Right ventricle myocardium inferior (tissue), 1 donor: ENCODE data around the gene COL8A2. TPM values are rescaled to one million over a fixed set of nuclear protein-coding genes. Genes with fewer than 3 reads are reported as not detected.
"Not testable (repeated sequence)": the region's sequence is repeated elsewhere in the genome, so short reads cannot be mapped to it uniquely, and the experiment has no call there.

Experiments used
- ATAC-seq: fragments of 200-7000 bp; cut with Tn5 transposase; one replicate; pipeline ENCODE4 v1.9.1; 2020; ENCODE audit warnings: mild to moderate bottlenecking, moderate library complexity
- DNase-seq: peaks from one replicate; pipeline ENCODE4 v3.0.0; 2021; ENCODE audit errors: missing footprints
- intact Hi-C: fragments of 100-400 bp; cut with DNase I; formaldehyde crosslinking; loops from one replicate; pipeline ENCODE4 v1.11.0; 2022
- total RNA-seq: library from RNA; stranded (reverse); fragmentation: NEBNext Ultra II Directional; extraction: Animal tissue kit (Norgen Biotek cat#: 25700); gene quantifications from one replicate; pipeline ENCODE4 v1.2.1, GENCODE V29; 2021
- donor health status: DM: no; HTN: yes; CAD: no; lungs with severe emphysema.

COL8A2 gene
- total RNA-seq, 1 donor from 2014 or later, result 1.0 TPM

DNA sequence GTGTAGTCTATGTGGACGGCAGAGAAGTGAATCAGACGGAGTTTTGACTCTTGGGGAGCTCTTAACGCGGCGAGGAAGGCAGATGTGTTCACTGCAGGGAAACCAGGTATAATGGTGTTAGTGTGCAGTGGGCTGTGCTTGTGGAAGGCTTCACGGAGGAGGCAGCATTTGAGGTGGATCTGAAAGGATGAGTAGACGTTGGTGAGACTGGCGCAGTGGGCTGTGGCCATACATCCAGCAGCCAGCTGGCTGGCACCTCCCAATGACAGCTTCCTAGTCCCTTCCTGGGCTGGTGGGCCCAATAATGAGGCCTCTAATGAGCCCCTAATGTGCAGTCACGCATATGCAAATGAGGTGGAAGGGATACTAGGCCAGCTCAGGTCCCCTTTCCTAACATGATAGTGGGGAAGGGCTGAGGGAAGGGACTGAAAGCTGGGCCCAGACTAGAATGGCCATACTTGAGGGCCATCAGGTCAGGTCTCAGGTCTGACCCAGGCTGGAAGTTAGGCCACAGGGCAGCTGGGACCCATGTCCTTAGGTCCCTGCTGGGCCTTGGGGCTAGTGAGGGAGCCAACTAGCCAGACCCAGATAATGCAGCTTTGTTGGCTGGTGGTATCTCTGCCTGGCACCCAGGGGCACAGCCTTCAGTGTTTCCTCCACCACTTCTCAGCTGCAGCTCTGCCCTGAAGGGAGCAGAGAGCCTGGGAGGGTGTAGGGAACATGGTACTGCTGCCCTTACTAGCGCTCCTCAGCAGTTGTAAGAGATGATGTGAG, 34.8 kb upstream of the COL8A2 start:
- no peak for ATAC-seq
- intact Hi-C loops, result no loop called here
- no peak for DNase-seq

DNA sequence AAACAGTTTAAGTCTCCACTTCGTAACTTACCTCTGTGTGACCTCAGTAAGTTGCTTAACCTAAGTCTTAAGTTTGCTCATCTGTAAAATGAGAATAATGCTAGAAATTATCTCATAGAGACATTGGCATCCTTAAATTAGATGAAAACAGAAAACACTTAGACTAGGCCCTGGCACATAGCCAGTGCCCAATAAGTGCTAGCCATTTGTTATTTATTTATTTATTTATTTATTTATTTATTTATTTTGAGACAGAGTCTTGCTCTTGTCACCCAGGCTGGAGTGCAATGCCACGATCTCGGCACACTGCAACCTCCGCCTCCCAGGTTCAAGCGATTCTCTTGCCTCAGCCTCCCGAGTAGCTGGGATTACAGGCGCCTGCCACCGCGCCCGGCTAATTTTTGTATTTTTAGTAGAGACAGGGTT, 33.8 kb upstream of the COL8A2 start:
- DNase-seq, ATAC-seq, intact Hi-C loops: not testable (repeated sequence)

DNA sequence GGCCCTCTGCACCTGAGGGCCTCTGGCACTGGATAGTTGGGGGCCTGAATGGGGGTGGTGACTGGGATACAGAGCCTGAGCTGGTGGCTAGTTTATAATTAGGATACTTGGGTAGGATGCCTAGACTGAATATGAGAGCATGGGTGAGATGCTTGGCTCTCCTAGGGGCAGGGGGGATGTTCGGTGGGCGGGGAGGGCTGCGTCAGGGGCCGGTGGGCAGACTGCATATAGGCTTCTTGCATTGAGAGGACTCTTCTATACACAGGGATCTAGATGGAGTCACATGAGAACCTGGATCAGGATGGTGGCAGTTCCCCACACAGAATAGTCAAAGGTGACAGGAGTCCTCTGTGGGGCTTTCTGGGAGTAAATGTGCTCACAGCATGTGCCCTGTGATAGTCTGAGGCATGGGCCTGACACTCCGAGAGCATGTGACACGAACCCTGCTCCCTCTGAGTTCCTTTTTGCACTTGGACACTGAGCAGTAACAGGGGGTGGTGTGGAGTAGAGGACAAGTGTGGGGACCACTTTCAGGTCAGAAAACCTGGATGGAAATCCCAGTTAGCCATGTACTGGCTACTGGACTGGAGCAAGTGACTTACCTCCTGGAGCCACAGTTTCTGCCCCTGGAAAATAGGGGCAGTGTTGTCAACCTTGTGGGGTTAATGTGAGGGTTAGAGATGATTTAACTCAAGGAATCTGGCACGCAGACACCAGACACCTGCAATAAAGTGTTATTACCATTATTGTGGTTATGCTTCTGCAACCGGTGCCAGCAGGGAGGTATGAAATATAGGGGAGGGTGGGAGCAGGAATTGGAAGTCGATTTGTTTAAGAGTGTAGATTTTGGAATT, 33.2 kb upstream of the COL8A2 start:
- intact Hi-C loops, result no loop called here
- ATAC-seq (no peak), DNase-seq (no peak)

DNA sequence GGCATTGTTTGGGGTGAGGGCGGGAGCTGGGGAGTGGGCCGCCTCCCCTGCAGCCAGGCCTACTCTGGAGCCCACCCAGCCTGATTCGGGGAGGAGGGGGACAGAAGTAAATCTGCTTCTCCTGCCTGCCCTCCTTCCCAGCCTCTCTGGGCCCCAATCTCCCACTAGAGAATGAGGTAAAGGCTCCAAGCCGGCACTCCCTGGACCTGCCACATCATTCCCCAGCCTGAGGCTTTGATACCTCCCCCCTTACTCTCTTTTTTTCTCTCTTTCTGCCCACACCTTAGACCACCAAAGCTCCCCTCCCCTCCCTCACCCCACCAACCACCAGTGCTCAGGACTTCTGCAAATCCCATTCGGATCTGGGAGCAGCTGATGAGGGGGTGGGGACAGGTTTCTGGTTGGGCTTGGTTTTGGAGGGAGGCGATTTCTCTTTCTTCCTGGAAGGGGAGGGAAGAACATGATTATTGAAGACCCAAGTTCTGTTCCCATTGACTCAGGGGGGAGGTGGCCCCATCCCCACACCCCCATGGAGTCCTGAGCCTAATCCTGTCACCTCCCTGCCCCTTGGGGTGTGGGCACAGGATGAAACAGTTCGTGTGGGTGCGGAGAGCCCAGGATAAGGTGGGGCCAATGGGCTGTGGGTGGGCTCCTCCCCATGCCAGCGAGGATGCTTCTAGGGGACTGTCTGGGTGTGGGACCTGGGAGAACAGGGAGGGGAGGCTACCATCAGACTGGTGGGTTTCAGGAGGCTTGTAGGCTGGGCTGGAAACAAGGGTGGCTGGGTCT, 32.3 kb upstream of the COL8A2 start:
- no peak for ATAC-seq
- intact Hi-C loops, result no loop called here
- DNase-seq, result no peak

- intact Hi-C loops, result no loop called here
- ATAC-seq, result peak; percentile 52
These were observed 31.5 kb upstream of the COL8A2 start for GRCh38 chr1:36156329-36157114.

GRCh38 chr1:36155408-36156328, 30.6 kb upstream of the COL8A2 start, which contains the start of gene MAP7D1:
TSS of gene MAP7D1 (plus strand) at chr1:36156160. CDS start at chr1:36156418, 258 bp downstream.
- peak; percentile 72 for ATAC-seq
- intact Hi-C loops, result loop anchor here (2.0 kb wide), 1 partner anchor 21 kb away; no protein-coding TSS in a partner anchor
- peak; percentile 95 for DNase-seq

More at GRCh38 chr1:36156329-36157114, 31.5 kb upstream of the COL8A2 start:
- peak; percentile 89 for DNase-seq

DNA sequence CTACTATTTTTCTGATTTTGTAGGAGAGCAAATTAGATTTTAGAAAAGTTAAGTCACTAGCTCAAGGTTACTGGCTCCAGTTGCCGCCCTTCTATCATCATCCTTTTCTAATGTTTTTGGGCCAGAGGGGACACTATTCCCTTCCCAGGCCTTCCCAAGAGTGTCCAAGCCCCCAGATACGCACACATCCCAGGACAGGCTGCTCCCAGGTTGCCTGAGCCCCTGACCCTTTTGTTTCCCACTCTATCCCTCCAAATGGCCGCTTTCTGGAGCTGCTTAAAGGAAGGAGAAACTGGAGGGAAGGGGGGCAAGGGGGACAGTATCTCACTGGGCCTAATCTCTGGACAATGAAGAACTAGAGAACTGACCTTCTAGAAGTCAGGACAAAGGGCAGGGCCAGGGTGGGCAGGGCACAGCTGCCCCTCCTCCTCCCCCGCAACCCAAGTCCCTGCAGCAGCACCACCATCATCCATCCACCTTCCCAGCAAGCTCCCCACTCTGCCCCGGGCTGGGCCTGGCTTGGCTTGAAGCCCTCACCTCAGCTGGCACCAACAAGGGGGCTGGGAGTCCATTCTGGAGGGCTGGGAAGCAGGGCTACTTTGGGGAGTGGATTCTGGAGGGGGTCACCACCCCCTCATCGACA, 29.9 kb upstream of the COL8A2 start:
- DNase-seq (no peak), ATAC-seq (peak; percentile 24)
- intact Hi-C loops, result loop anchor here (2.0 to 5.0 kb wide), 2 partner anchors 22 to 232 kb away; partner anchors contain the start of gene STK40

- ATAC-seq, result no peak
- intact Hi-C loops, result loop anchor here (2.0 to 5.0 kb wide), 2 partner anchors 22 to 233 kb away; partner anchors contain the start of gene STK40
These were observed 29.3 kb upstream of the COL8A2 start for GRCh38 chr1:36154335-36154734.

DNA sequence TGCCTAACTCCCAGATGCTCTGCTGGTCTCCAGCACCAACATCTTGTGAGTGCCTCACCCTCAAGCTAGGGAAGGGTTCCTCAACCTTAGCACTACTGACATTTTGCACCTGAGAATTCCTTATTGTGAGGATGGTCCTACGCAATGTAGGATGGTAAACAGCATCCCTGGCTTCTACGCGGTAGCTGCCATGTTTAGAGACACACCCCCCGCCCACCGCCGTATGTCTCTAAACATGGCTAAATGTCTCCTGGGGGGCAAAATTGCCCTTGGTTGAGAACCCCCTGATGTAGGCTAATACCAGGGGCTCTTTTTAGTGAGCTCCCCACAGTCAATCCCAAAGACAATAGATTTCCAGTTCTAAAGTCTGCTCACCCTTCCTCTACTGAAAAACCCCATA, 28.5 kb upstream of the COL8A2 start:
- no peak for ATAC-seq
- intact Hi-C loops, result loop anchor here (5.0 kb wide), 1 partner anchor 234 kb away; the partner anchor contains the start of gene STK40
- no peak for DNase-seq

More at GRCh38 chr1:36154335-36154734, 29.3 kb upstream of the COL8A2 start:
- DNase-seq, result no peak

GRCh38 chr1:36151845-36152203, 26.8 kb upstream of the COL8A2 start:
- intact Hi-C loops, result loop anchor here (5.0 kb wide), 1 partner anchor 235 kb away; the partner anchor contains the start of gene STK40
- ATAC-seq (no peak), DNase-seq (no peak)

DNA sequence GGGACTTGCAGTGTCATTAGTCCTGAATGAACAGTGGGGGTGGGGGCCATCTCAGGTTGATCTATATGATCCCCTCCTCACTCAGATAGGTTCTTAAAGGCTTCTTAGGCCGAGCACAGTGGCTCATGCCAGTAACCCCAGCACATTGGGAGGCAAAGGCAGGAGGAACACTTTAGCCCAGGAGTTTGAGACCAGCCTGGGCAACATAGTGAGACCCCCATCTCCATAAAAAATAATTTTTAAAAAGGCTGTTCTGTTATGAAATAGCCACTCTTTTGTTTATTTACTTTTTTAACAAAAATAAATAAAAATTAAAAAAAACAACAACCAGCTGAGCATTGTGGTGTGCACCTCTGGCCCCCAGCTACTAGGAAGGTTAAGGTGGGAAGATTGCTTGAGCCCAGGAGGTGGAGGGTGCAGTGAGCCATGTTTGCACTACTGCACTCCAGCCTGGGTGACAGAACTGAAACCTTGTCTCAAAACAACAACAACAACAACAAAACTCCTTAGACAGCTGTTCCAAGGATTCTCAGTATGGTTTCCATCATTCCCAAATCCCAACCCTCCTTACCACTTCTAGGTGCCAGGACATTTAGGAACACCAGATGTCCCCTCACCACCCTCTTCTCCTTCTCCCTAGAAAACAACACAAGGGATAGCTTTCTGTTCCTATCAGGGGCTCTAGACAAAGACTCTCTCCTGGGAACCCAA, 26.3 kb upstream of the COL8A2 start:
- intact Hi-C loops, result loop anchor here (5.0 kb wide), 1 partner anchor 236 kb away; the partner anchor contains the start of gene STK40
- ATAC-seq, result no peak
- DNase-seq, result no peak

- intact Hi-C loops, result loop anchor here (5.0 kb wide), 1 partner anchor 237 kb away; the partner anchor contains the start of gene STK40
- ATAC-seq, result peak; percentile 83
- DNase-seq, result peak; percentile 95
These were observed 25.5 kb upstream of the COL8A2 start for GRCh38 chr1:36150296-36151133.

DNA sequence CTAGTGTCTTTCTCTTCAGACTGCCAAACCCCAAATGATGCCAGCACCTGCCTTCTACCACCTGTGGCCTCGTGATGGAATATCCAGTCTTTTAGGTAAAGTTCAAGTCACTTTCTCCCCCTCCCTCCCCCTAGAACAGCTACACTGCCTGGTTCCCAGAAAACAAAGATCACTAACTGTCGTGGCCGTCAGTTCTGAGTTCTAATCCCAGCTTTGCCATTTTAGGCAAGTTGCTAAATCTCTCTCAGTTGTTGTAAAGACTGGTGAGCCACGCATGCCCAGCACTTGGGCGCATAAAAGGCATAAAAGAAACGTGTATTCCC, 24.9 kb upstream of the COL8A2 start:
- DNase-seq (no peak), ATAC-seq (no peak)
- intact Hi-C loops, result loop anchor here (1.0 to 5.0 kb wide), 5 partner anchors 38 to 271 kb away; partner anchors contain the start of genes STK40 and THRAP3

GRCh38 chr1:36149237-36149972, 24.4 kb upstream of the COL8A2 start, which contains the start of gene TRAPPC3:
TSS of gene TRAPPC3 (minus strand) at chr1:36149486. CDS start at chr1:36149378, 108 bp downstream.
- intact Hi-C loops, result loop anchor here (1.0 to 2.0 kb wide), 4 partner anchors 39 to 271 kb away; partner anchors contain the start of gene THRAP3
- DNase-seq, result peak; percentile 100
- ATAC-seq, result peak; percentile 94
